COR-L47 (cell line): Measurements from ENCODE around the gene CBX5.
"Not testable (repeated sequence)": the region's sequence is repeated elsewhere in the genome, so short reads cannot be mapped to it uniquely, and the experiment has no call there.

Source experiments
- DNase-seq: peaks from one replicate; lab custom pipeline; 2025; lab: John Stamatoyannopoulos, UW

Gene CBX5

DNA sequence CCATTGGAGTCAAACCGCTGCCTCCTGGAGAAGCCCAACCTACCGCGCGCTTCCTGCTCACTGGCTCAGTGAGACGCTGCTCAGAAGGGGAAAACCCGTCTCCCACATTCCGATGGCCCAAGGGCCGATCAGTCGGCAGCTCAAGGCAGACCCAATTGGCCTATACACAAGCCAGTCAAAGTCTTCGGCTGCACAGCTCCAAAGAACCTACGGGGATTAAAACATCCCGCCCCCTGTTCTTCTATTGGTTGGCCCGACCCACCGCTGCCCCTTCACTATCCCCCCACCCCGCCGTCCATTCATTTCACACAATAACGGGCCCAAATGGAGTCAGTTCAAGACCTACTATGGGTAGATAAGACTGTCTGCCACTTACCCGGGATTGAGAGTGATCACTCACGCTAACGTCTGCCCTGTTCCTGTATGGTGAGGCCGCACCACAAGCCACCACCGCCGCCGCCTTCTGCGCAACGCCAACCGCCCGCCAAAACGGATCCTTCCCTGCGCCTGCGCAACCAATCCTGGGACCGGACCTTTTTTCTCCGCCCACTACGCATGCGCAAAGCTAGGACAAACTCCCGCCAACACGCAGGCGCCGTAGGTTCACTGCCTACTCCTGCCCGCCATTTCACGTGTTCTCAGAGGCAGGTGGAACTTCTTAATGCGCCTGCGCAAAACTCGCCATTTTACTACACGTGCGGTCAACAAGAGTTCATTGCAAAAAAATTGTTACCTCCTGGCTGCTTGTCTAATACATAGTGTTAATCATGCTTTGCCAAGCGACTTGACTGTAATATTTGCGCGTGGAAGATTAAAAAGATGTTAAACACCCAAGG is at the start of gene CBX5:
Gene CBX5, minus strand, starts transcription at position 491 of the 836 bp plus-strand sequence. CDS start 22,472 bp downstream, outside the sequence.
- DNase-seq: peak; percentile 99

DNA sequence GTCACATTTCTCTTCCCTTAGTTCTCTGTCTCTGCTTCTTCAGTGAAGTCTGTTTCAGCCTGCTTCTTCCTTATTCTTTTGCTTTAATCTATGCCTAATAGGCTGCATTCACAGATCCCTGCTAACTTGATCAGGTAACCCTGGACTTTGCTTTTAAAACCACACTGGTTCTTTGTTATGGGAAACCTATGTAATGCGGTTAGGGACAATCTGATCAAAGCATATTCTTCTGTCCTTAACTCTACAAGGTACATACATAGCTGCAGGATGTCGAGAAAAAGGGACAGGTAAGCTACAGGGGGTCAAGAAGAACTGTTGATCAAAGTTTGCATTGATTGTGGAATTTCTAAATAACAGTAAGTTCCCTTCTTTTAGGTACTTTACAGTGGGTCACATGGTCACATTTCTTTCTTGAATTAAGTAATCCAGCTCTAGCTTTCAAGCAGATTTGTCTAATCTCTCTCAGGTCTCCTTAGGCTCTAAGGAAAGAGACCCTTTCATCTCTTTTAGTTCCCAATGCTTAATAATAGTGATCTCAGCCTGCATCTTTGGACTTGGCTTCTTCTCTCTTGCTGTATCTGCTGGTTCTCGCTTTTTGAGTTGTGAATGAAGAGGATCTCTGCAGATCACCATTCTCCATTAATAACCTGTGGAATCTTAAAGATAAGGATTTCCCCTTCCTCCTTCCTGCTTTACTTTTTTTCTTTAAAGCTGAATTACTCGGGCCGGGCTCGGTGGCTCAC is 48.8 kb upstream of the CBX5 start:
- no peak for DNase-seq

DNA sequence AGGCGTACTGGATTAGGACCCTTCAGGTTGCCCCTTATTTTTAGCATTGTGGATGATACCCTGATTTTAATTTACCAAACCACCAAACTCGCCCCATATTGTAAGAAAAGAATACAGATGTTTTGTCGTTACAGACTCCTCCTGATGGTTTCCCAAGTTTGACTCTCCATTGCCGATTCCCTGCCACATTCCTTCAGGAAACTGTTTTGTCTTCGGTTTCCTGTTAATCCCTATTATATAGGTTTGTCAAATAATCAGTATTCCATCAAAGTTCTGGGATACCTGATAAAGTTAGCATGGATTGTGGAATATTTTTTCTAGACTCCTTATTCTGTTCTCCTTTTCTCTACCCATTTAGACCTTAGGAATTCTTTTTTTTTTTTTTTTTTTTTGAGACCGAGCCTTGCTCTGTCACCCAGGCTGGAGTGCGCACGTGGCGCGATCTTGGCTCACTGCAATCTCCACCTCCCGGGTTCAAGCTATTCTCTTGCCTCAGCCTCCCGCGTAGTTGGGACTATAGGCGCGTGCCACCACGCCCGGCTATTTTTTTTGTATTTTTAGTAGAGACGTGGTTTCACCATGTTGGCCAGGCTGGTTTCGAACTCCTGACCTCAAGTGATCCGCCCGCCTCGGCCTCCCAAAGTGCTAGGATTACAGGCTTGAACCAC is 45.7 kb upstream of the CBX5 start:
- DNase-seq: not testable (repeated sequence)

DNA sequence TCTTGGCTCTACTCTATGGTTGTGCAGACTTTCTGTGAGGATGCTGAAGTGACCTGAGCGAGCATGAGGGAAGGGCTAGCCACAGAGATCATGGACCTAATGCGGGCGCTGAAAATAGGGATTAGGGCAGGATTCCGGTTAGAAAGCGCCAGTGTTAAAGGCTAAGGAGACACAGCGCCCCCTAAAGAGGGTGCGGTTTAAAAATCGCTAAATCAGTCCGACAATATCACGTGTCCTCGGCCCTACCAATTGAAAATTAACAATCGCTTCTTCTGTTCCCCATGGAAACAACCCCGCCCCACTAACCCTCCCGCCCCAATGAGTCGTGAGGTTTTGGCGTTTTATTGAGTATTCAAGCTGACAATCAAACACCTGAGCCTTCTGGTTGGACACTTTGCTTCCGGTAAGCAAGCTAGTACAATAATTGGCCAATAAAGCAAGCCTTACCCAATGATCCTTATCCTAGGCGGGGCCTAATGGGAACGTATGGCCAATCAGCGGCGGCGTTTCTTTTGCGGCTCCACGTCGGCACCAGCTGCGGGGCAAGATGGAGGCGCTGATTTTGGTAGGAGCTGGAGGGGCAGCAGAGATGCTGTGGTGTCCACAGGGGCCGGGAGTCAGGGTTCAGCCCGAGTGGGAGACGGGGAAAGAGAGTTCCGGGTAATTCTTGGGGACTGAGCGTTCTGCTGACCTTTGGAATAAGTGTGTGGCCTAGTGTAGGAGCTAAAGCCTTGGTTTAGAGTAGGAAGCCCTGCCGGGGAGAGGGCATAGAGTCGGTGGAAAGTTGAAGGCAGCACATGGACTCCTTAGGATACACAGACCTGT is 44.9 kb upstream of the CBX5 start, which contains the start of gene COPZ1:
Gene COPZ1, plus strand, starts transcription at position 515 of the 825 bp plus-strand sequence. Its CDS starts 33 bp downstream, at position 548.
- peak; percentile 99 for DNase-seq

DNA sequence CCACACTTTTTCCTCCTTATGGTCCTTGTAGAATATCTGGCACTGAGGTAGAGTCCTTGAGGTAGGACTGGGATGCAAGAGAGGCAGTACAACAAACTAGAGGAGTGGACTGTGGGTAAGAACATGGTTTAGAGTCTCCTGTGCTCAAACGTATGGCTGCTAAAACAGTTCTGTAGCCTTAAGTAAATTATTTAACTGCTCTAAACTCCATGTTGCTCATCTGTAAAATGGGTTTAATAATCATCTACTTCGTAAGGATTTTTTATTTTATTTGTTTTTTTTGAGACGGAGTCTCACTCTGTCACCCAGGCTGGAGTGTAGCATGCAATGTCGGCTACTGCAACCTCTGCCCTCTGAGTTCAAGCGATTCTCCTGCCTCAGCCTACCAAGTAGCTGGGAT is 41.4 kb upstream of the CBX5 start:
- DNase-seq: no peak

DNA sequence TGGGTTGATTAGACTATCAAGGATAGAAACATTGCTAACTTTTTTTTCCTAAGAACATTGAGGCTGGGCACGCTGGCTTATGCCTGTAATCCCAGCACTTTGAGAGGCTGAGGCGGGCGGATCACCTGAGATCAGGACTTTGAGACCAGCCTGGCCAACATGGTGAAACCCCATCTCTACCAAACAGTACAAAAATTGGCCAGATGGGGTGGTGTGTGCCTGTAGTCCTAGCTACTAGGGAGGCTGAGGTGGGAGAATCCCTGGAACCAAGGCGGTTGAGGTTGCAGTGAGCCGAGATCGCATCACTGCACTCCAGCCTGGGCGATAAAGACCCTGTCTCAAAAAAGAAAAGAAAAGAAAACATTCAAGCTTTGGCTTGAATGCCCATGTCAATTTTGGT is 32.4 kb upstream of the CBX5 start:
- DNase-seq: not testable (repeated sequence)

DNA sequence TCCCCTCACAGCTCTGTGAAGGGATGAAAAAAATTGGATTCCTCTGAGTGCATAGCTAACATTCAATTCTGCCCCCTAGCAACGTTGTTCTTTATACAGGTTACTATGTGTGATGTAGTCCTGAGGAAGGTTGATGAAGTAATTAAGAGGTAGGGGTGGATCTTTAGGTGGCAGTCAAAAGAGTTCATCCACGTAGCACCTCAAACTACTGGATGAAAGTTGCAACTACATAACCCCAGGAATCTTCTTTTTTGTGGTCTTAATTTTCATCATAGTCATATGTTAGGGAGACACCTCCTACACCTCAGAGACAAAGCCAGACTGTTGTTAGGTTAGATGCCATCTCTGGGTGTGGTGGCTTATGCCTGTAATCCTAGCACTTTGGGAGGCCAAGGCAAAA is 31.1 kb upstream of the CBX5 start:
- no peak for DNase-seq

DNA sequence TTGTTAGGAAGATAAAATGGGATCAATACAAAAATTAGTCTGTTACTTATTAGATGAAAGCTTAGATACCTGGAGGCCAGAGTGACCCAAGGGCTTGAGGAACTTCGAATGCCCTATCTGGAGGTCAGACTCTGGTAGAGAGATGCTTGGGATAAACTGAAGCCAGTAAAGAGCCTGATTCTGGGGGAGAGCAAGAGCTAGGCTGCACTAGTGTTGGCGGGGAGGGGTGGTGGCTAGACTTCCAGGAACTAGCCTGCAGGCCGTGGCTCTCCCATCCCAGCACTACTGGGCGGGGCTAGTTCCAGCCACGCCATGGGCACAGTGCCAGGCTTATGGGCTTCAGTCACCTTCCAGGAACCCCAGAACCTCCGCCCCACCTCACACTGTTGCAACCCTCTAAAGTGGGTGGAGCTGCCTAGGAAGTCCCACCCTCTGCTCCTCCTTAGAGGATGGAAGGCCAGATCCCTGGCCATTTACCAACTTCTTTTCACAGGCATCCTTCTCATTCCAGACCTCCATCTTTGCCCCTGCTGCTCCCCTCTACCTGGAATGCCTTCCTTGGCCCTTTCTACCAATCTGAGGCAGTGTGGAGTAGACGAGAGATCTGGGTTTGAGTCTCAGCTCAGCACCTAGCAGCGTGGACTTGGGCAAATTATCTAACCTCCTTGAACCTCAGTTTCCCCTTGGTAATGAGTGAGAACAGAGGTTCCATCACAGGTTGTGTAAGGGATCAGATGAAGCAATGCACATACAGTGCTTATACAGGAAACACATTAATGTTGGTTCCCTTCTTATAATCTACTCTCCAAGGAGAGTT is 27.2 kb upstream of the CBX5 start:
- no peak for DNase-seq

DNA sequence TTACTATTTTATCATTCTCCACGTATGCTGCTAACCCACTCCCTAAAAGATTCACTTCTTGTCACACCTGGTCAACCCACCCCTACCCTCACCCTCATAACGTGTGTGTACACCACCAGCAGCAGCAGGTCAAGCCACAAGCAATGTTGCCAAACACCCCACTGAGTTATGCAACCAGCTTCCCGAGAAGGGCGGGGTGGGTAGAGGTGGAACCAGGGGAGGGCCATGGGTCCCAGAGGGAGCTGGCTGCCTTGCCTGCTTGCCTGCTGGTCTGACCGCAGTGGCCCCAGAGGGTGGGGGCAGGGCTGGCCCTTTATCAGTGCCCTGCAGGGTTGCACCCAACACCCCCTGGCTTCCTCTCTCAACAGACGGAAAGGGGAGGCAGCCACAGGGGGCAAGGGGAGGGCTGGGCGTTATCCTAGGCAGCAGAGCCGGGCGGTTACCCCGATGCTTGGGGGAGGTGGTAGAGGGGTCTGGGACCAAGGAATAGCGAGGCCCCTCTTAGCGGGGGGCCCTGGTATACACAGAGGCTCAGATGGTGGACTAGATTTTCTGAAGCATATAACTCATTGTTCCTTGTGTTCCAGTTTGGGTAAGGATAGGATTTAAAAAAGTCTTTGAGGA is 24.4 kb upstream of the CBX5 start:
- no peak for DNase-seq

DNA sequence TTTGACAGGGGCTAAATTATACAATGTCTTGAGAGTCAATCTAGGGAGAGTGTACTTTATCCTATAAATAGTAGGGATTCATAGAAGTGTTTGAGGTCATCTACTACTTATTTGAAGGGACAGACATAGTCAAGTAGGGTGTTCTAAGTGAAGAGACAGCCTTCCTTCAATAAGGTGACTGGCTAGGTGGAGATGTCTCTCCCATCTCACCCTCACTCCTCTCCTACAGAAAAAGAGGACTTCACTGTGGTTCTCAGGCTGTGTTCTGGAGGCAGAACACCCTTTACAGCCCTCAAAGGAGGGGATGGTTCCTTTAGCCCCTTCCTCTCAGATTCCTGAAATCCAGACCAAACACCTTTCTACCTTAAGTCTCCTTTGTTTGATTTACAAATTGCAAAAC is 23.7 kb upstream of the CBX5 start:
- DNase-seq: no peak

DNA sequence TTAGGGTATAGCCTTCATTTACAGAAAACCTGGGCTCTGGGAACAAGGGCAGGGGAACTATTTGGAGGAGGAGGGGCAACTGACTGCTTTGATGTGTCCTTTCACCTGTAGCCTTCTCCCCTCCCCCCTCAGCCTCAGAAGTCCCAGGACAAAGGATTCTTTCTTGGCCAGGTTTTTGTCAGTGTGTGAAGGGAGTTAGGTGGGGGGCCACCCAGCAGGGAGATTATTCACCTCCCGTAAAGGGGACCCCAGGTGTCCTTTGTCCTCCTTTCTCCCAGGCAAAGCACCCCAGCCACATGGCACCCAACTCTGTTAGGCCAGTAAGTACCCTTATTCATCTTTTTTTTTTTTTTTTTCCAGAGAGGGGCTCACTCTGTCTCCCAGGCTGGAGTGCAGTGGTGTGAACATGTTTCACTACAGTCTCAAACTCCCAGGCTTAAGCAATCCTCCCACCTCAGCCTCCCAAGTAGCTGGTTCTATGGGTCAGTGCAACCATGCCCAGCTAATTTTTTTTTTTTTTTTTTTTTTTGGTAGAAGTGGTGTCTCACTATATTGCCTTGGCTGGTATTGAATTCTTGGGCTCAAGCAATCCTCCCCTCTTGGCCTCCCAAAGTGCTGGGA is 21.6 kb upstream of the CBX5 start:
- no peak for DNase-seq

DNA sequence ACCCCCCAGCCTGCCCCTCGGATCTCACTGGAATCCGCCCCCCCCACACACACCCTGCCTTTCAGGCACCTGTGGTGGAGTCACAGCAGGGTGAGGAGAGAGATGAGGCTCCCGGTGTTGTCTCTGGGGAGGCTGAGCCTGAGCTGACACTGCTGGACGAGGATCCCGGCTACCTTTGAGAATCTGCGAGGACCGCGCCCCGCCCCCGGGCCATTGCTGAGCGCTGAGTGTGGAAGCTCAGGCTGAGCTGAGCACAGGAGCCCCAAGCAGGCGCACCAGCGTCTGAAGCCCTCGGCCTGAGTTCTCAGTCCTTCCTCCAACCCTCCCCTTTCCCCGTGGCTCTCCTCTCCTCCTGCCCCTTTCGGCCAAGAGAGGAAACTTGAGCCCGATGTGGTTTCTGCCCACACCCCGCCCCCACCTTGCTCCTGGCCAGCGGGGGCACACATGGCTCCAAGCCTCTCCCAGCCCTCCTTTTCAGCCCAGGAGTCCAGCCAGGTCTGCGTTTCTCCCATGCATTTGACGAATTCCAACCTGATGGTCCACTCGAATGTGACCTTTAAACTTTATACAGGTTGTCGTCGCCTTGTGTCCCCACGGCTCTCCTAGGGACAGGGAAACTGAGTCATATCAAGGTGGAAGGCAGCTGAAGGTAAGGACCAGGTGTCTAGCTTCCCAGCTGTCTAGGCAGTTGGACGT is 21.0 kb upstream of the CBX5 start, which contains the start of gene NFE2:
Gene NFE2, minus strand, starts transcription at position 284 of the 696 bp plus-strand sequence. CDS start 5,767 bp downstream, outside the sequence.
- DNase-seq: peak; percentile 54

DNA sequence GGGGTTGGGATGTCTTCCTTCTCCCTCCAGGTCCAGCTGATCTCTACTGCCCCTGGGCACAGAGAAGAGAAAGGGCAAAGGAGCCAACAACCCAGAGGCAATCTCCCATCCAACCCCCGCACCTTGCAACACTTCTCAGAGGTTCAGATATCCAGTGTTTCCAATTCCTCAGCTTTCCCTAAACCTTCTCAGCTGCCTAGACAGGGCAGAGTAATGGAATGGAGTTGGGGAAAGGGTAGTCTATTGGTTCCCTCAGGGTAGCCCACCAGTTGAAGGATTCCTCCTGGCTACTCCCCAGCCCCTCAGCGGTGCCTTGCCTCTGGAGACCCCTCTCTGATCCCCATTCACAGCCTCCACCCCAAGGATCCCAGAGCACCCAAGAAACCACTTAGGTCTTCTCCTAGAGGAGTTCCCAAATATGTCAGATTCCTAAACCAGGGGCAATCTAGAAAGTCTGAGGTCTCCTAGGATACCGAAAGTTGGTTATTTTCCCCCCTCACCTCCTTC is 20.4 kb upstream of the CBX5 start:
- no peak for DNase-seq

DNA sequence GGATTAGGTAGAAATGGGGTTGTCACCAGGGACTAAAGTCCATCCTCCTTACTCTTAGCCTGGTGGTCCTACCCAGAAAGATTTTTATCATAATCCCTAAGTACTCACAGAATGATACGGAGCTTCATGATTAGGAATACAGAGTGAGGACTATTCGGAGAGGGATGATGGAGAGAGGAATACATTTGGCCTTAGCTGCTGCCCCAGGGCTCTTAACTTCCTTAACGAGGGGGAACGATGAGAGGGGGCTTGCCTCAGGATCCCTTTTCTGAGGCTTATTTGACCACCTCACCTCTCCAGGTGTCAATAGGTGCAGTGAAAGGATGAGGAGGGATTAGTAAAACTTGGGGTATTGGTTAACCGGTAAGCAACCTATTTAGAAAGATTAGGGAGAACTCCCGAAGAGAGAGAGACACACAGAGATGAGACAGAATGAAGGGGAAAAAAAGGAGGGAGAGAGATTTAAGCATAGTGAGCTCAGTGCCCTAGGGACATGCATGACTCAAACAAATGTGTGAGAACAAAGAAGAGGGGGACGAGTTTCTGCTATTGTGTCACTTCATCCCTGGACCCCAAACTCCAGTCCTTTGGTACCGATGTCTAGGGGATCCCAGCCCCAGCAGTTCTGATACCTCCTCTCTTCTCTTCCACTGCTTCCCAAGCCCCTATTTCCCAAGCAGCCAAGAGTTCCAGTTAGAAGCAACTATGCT is 19.7 kb upstream of the CBX5 start:
- no peak for DNase-seq

DNA sequence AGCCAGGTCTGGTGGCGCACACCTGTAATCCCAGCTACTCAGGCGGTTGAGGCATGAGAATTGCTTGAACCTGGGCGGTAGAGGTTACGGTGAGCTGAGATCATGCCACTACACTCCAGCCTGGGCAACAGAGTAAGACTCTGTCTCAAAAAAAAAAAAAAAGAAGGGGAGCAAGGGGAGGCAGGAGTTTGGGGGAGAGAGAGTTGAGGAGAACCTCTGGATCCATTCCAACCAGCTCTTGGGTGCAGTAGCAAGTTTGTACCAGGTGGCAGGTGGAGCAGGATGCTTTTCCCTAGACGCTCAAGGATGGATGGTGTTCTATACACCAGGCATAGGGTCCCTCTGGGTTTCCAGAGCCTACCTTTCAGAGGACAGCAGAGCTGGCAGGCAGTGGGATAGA is 19.0 kb upstream of the CBX5 start:
- no peak for DNase-seq

DNA sequence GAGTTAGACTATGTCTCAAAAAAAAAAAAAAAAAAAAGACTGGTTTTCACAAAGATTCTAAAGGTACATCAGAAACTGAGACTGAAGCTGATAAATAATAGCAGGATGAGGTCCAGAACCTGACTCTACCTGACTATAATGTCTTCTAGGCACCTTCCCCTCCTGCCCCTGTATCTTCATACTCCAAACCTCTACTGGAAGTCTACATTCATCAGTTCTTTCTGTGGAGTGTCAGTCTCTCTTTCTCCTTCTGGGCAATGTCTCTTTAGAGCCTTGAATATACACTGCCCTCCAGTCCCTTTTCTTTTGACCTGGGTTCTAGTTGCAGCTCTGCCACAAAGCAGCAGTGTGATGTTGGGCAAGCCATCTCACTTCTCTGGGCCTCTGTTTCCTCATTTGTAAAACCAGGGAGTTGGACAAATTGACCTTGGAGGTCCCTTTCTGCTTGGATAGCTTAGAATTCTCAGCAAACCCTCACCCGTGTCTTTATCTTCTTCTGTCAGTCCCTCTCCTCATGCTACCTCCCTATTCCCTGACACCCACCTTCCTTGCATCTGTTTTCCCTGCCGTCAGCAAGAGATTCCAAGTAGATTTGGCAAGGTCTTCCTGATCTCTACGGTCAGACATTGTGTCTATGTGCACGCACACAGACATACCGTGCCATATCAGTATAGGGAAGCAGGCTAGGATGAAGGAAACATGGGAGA is 16.6 kb upstream of the CBX5 start:
- no peak for DNase-seq

DNA sequence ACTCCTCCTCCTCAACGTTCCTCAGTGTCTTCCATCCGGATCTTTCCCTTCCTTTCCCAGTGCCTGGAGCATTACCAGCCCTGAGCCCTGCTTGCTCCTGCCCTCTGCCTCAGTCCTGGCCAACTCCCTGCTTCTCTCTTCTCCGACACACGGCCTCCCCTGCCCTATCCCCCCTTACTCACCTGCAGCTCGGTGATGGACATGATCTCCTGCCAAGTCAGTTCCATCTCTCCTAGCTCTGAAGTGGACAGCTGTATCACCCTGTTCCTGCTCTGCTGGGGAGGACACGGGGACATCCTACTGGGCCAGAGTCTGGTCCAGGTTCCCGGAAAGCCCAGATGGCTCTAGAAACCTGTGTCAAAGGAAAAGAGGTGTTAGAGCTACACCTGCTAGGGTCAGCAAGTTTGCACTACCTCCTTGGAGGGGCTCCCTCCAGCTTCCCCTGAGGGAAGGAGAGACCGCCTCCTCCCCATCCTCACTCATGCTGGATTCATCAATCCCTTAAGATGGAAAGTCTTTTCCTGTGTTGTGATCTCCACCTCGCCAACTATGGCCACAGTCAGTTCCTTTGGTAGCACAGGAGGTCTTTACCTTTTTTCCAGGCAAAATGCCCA is 15.1 kb upstream of the CBX5 start:
- DNase-seq: no peak
